ENCODE measurements around the gene MYO16.

DNA sequence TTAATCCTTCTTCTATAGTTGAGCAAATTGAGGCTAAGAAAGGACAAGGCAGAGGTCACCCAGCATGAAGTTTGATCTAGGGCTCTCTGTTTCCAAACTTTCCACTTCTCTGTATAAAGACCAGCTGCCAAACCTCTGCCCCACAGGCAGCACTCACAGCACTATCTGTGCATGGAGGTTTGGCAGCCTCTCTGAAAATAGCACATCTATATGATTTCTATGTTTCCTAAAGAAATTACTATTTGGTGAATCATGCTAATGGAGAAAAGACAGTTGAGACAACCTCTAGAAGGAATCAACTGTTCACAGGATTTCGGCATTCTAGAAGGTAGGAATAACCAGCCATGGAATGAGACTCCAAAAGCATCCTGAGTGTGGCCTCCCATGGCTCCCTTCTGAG is 602.5 kb downstream of the MYO16 start:
- TF ChIP-seq POLR2A (IDR thresholded peaks at IDR 0.05; ENCODE audit: low read depth, low read length) (no peak), TAF1 (IDR thresholded peaks at IDR 0.05; ENCODE audit: low read depth, low read length) (no peak)

Measured in GM12891 (cell line).